HEK293T (cell line): Measurements from ENCODE around the gene SFXN3.
A peak's percentile ranks its signal among the peaks of the same experiment; 100 is the strongest.

Experiments used
- CTCF ChIA-PET: fragments of 350-600 bp; formaldehyde crosslinking; extraction: SDS; loops from one replicate; lab custom pipeline; 2021; ENCODE audit warnings: antibody characterized with exemption, inconsistent platforms; lab: Yijun Ruan, JAX
- POLR2A ChIA-PET: fragments of 350-600 bp; formaldehyde crosslinking; extraction: SDS; loops from one replicate; lab custom pipeline; 2020; ENCODE audit warnings: antibody characterized with exemption, inconsistent platforms; lab: Yijun Ruan, JAX
- DNase-seq: peaks from one replicate; pipeline ENCODE4 v3.0.0; 2012; ENCODE audit warnings: mixed read lengths; ENCODE audit errors: extremely low spot score
- ARNT ChIP-seq: fragments of 450-650 bp; IDR thresholded peaks from 2 replicates; pipeline ENCODE4 v1.6.1; 2017; ENCODE audit warnings: mild to moderate bottlenecking
- BHLHE40 ChIP-seq: fragments of 450-650 bp; IDR thresholded peaks from 2 replicates; pipeline ENCODE4 v1.6.1; 2016; ENCODE audit warnings: mild to moderate bottlenecking, moderate library complexity, borderline replicate concordance
- CTBP1 ChIP-seq: fragments of 450-650 bp; IDR thresholded peaks from 2 replicates; pipeline ENCODE4 v1.6.1; 2016; ENCODE audit warnings: borderline replicate concordance
- ELF4 ChIP-seq: fragments of 450-650 bp; IDR thresholded peaks from 2 replicates; pipeline ENCODE4 v1.6.1; 2017; ENCODE audit warnings: antibody characterized with exemption
- FOXA1 ChIP-seq: fragments of 450-650 bp; IDR thresholded peaks from 2 replicates; pipeline ENCODE4 v1.6.1; 2016; ENCODE audit warnings: mild to moderate bottlenecking
- FOXK2 ChIP-seq: fragments of 450-650 bp; IDR thresholded peaks from 2 replicates; pipeline ENCODE4 v1.6.1; 2016; ENCODE audit warnings: mild to moderate bottlenecking
- FOXM1 ChIP-seq: fragments of 450-650 bp; IDR thresholded peaks from 2 replicates; pipeline ENCODE4 v1.6.1; 2017; ENCODE audit warnings: mild to moderate bottlenecking, borderline replicate concordance
- HDGF ChIP-seq: fragments of 450-650 bp; IDR thresholded peaks from 2 replicates; pipeline ENCODE4 v1.6.1; 2017; ENCODE audit warnings: antibody characterized with exemption, borderline replicate concordance
- L3MBTL2 ChIP-seq: fragments of 450-650 bp; conservative IDR thresholded peaks from 2 replicates; pipeline ENCODE4 v1.6.1; 2016; ENCODE audit warnings: mild to moderate bottlenecking
- LEF1 ChIP-seq: fragments of 450-650 bp; IDR thresholded peaks from 2 replicates; pipeline ENCODE4 v1.6.1; 2017; ENCODE audit warnings: mild to moderate bottlenecking, borderline replicate concordance
- NFRKB ChIP-seq: fragments of 450-650 bp; IDR thresholded peaks from 2 replicates; pipeline ENCODE4 v1.6.1; 2016; ENCODE audit warnings: mild to moderate bottlenecking, moderate library complexity
- SP1 ChIP-seq: fragments of 450-650 bp; IDR thresholded peaks from 2 replicates; pipeline ENCODE4 v1.6.1; 2017
- SUZ12 ChIP-seq: fragments of 450-650 bp; IDR thresholded peaks from 2 replicates; pipeline ENCODE4 v1.6.1; 2016; ENCODE audit warnings: mild to moderate bottlenecking
- TARDBP ChIP-seq: fragments of 450-650 bp; IDR thresholded peaks from 2 replicates; pipeline ENCODE4 v1.6.1; 2016
- ZNF384 ChIP-seq: fragments of 450-650 bp; IDR thresholded peaks from 2 replicates; pipeline ENCODE4 v1.6.1; 2016
- TF ChIP-seq, protein P1 (sequence below): fragments of 450-650 bp; IDR thresholded peaks from 2 replicates; pipeline ENCODE4 v1.6.1; 2016

Gene SFXN3

DNA sequence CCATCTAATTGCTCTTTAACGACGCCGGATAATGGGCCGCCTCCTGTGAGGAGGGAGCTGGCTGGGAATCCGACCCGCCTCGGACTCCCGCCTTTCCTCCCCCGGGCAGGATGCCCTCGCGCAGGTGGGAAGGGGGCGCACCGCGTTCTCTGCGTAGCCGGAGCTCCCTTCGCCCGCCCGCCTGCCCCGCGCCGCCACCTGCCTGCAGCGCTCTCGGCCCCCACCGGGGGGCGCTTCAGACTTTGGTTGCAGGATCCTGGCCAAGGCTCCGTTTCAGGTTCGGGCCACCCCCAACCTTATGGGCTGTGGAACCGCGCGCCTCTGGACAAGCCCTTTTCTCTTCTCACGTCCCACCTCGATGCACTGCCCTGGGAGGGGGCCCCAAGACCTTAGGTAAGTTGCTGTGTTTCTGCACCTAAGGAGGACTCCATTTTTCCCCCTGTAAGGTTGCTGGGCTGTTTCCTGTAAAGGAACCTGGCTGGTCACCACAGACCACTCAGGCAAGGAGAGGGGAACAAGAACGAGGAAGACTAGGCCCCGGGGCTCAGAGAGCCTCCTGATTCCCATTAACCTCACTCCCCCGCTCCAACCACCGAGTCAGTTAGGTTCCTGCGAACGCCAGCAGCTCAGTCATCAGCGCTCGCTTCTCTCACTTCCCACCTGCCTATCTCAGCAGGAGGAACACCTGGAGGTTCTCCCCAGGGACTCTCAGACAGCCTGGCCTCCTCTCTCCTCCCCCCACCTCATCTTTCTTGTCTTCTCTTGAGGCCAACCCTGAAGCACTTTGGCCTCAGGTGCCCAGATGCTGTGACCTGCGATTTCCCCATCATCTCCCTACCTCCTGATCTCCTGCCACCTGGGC lies 19.4 kb downstream of the SFXN3 start:
- peak; percentile 90 for DNase-seq
- CTCF ChIA-PET = interaction anchor here (0.6 to 7.0 kb wide), 25 partner anchors 8 to 336 kb away, joined by 3 to 63 read pairs (median 4); partner anchors contain the start of genes KAZALD1, MRPL43, PDZD7 and SFXN3
- POLR2A ChIA-PET = interaction anchor here (1.1 to 6.2 kb wide), 4 partner anchors 8 to 91 kb away, joined by 3 to 81 read pairs (median 5); partner anchors contain the start of gene KAZALD1
- TF ChIP-seq L3MBTL2 (peak; percentile 61), ARNT (no peak)

DNA sequence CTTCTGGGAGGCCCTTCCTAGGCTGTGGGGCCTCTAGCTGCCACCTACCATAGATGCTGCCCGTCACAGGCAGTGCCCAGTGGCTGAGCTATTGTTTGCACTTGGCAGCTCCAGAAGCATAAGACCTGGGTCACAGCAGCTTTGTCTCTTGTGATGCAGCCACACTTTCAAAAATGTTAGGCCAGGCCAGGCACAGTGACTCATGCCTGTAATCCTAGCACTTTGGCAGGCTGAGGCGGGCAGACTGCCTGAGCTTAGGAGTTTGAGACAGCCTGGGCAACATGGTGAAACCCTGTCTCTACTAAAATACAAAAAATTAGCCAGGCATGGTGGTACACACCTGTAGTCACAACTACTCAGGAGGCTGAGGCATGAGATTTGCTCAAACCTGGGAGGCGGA lies 21.3 kb downstream of the SFXN3 start:
- no peak for DNase-seq
- ChIA-PET POLR2A (interaction anchor here (1.3 to 6.2 kb wide), 3 partner anchors 10 to 24 kb away, joined by 5 to 81 read pairs (median 9); partner anchors contain the start of gene KAZALD1), CTCF (interaction anchor here (1.1 to 7.0 kb wide), 6 partner anchors 8 to 90 kb away, joined by 3 to 63 read pairs (median 10); partner anchors contain the start of gene KAZALD1)
- TF ChIP-seq, protein P1, sequence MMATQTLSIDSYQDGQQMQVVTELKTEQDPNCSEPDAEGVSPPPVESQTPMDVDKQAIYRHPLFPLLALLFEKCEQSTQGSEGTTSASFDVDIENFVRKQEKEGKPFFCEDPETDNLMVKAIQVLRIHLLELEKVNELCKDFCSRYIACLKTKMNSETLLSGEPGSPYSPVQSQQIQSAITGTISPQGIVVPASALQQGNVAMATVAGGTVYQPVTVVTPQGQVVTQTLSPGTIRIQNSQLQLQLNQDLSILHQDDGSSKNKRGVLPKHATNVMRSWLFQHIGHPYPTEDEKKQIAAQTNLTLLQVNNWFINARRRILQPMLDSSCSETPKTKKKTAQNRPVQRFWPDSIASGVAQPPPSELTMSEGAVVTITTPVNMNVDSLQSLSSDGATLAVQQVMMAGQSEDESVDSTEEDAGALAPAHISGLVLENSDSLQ = no peak
- no peak for TF ChIP-seq FOXM1
- TF ChIP-seq HDGF = no peak
- TF ChIP-seq LEF1 = no peak
- no peak for TF ChIP-seq TARDBP
- TF ChIP-seq FOXK2 = no peak
- TF ChIP-seq NFRKB = no peak
- no peak for TF ChIP-seq SUZ12
- no peak for TF ChIP-seq ELF4
- TF ChIP-seq ARNT = no peak
- TF ChIP-seq ZNF384 = no peak
- no peak for TF ChIP-seq FOXA1
- TF ChIP-seq L3MBTL2 = no peak
- TF ChIP-seq BHLHE40 = no peak
- no peak for TF ChIP-seq CTBP1
- no peak for TF ChIP-seq SP1

DNA sequence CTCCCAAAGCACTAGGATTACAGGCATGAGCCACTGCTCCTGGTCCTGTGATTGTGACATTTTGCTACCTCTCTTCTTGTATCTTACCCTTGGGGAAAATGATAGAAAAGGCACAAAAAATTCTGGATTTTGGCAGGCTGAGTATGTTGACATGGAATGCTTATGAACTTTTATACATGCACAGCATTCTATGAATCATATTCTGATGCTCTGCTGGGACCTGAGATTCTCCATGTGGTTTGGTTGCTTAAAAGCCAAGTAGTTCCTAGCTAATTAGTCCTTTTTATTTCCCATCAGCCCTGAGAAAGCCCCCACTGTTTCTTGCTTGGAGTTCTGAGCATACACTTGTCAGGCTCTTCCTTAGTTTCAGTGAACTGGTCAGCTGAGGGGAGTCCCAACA lies 22.5 kb downstream of the SFXN3 start:
- ChIA-PET POLR2A (interaction anchor here (1.8 to 6.2 kb wide), 2 partner anchors 10 to 11 kb away, joined by 9 to 81 read pairs; partner anchors contain the start of gene KAZALD1), CTCF (interaction anchor here (0.5 to 7.0 kb wide), 2 partner anchors 11 to 1116 kb away, joined by 3 to 63 read pairs; no protein-coding TSS in a partner anchor)
- TF ChIP-seq NFRKB (no peak), FOXM1 (no peak), FOXK2 (no peak), BHLHE40 (no peak), SP1 (no peak), ELF4 (no peak), ZNF384 (no peak), HDGF (no peak), FOXA1 (no peak), L3MBTL2 (no peak), TARDBP (no peak), CTBP1 (no peak), LEF1 (no peak), SUZ12 (no peak), ARNT (no peak)
- DNase-seq = no peak

DNA sequence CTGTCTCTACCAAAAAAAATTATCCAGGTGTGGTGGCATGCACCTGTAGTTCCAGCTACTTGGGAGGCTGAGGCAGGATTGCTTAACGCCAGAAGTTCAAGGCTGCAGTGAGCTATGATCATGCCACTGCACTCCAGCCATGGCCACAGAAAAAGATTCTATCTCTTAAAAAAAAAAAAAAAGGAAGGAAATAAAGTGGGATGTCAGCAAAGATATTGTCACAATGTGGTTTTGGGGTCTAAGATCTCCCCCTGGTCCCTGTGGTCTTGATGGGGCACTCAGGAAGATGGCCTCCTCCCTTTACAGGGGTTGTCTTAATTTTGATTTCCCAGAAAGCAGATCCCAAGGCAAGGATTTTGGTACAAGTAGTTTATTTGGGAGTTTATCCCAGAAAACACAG lies 23.3 kb downstream of the SFXN3 start:
- ChIA-PET CTCF (interaction anchor here (7.0 kb wide), 1 partner anchor 12 kb away, joined by 63 read pairs; no protein-coding TSS in a partner anchor), POLR2A (interaction anchor here (2.0 to 6.2 kb wide), 2 partner anchors 9 to 13 kb away, joined by 4 to 81 read pairs; partner anchors contain the start of gene KAZALD1)
- DNase-seq = no peak
- no peak for TF ChIP-seq NFRKB

DNA sequence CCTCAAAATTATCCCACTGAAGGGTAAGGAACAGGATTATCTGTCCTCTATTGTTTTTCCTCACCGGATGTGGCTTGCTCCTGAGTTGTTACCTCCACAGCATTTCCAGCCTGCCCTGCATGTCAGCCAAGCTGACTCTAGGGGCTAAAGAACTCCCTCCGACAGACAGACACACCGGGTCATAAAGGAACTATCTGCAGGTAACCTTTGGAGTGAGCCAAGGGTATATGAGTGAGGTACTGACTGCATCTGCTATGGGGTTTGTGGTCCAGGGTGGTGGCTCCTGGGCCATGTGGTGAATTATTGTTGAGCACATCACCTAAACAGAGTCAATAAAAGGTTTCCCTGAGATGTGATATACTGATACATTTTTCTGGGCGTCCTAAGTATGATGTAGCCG lies 23.8 kb downstream of the SFXN3 start:
- ChIA-PET CTCF (interaction anchor here (1.0 to 7.0 kb wide), 5 partner anchors 10 to 35 kb away, joined by 4 to 63 read pairs (median 5); no protein-coding TSS in a partner anchor), POLR2A (interaction anchor here (0.8 to 6.2 kb wide), 4 partner anchors 8 to 13 kb away, joined by 4 to 81 read pairs (median 6); partner anchors contain the start of gene KAZALD1)
- TF ChIP-seq NFRKB = no peak
- no peak for TF ChIP-seq HDGF
- no peak for TF ChIP-seq FOXM1
- no peak for TF ChIP-seq ARNT
- no peak for TF ChIP-seq FOXK2
- TF ChIP-seq ZNF384 = no peak
- TF ChIP-seq ELF4 = no peak
- no peak for TF ChIP-seq FOXA1
- TF ChIP-seq, protein P1 = no peak
- no peak for TF ChIP-seq BHLHE40
- no peak for TF ChIP-seq CTBP1
- TF ChIP-seq L3MBTL2 = no peak
- no peak for TF ChIP-seq LEF1
- no peak for TF ChIP-seq SUZ12
- TF ChIP-seq SP1 = no peak
- TF ChIP-seq TARDBP = no peak
- no peak for DNase-seq

DNA sequence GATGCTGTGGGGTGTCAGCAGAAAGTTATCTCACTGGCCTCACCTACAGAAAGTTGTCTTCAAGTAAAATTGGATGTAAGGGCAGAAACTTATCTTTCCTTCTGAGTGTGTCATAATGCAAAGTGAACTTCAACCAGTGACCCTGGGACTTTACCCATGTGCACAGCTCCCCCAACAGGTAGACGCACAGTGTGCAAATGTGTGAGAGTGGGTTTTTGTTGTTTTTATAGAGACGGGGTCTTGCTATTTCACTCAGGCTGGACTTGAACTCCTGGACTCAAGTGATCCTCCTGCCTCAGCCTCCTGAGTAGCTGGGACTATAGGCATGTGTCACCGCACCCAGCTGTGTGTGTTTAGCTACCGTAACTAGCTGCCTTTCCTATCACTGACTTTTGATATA lies 24.4 kb downstream of the SFXN3 start:
- no peak for DNase-seq
- no peak for TF ChIP-seq FOXA1
- no peak for TF ChIP-seq ARNT
- TF ChIP-seq SUZ12 = no peak
- no peak for TF ChIP-seq FOXM1
- TF ChIP-seq ZNF384 = no peak
- TF ChIP-seq NFRKB = no peak
- no peak for TF ChIP-seq BHLHE40
- POLR2A ChIA-PET = interaction anchor here (0.8 to 6.2 kb wide), 4 partner anchors 8 to 14 kb away, joined by 4 to 81 read pairs (median 6); partner anchors contain the start of gene KAZALD1
- CTCF ChIA-PET = interaction anchor here (1.0 to 7.0 kb wide), 8 partner anchors 10 to 84 kb away, joined by 3 to 63 read pairs (median 4); no protein-coding TSS in a partner anchor
